DOHH2 (cell line): ENCODE data around the gene CKM.

Experiments
- H3F3A ChIP-seq: fragments of 200-600 bp; sonication (generic), shearing (Covaris generic); 2 replicates; pipeline ENCODE4 v1.6.0; 2016; ENCODE audit warnings: antibody characterized with exemption, mild to moderate bottlenecking; ENCODE audit not compliant: control insufficient read depth, insufficient read depth
- H3K27ac ChIP-seq: fragments of 200-600 bp; sonication (generic); 2 replicates; pipeline ENCODE4 v1.5.1; 2014; ENCODE audit warnings: low read depth, mild to moderate bottlenecking, low read length, moderate library complexity
- H3K27me3 ChIP-seq: fragments of 200-600 bp; sonication (generic); 2 replicates; pipeline ENCODE4 v1.6.1; 2014; ENCODE audit warnings: mild to moderate bottlenecking, low read length, mixed read lengths; ENCODE audit not compliant: control insufficient read depth
- H3K36me3 ChIP-seq: fragments of 200-600 bp; sonication (generic); 2 replicates; pipeline ENCODE4 v1.6.1; 2014; ENCODE audit warnings: mild to moderate bottlenecking, low read length, moderate library complexity, mixed read lengths; ENCODE audit not compliant: control insufficient read depth
- H3K4me1 ChIP-seq: fragments of 200-600 bp; sonication (generic); 2 replicates; pipeline ENCODE4 v1.6.1; 2014; ENCODE audit warnings: mild to moderate bottlenecking, low read length, mixed read lengths; ENCODE audit not compliant: control insufficient read depth
- H3K4me2 ChIP-seq: fragments of 200-600 bp; sonication (generic); 2 replicates; pipeline ENCODE4 v1.6.0; 2014; ENCODE audit warnings: mild to moderate bottlenecking, low read length, moderate library complexity
- H3K4me3 ChIP-seq: fragments of 200-600 bp; sonication (generic); 2 replicates; pipeline ENCODE4 v1.5.1; 2014; ENCODE audit warnings: mild to moderate bottlenecking, low read length, mixed read lengths
- H3K79me2 ChIP-seq: fragments of 200-600 bp; sonication (generic); 2 replicates; pipeline ENCODE4 v1.6.1; 2014; ENCODE audit warnings: mild to moderate bottlenecking, low read length, mixed read lengths; ENCODE audit not compliant: control insufficient read depth
- H3K9me2 ChIP-seq: fragments of 200-600 bp; sonication (generic); replicated peaks from 2 replicates; pipeline ENCODE4 v1.6.1; 2014; ENCODE audit warnings: mild to moderate bottlenecking, low read length, mixed read lengths; ENCODE audit not compliant: control insufficient read depth
- H3K9me3 ChIP-seq: fragments of 200-600 bp; sonication (generic); 2 replicates; pipeline ENCODE4 v1.6.1; 2014; ENCODE audit warnings: antibody characterized with exemption, low read length, mixed read lengths; ENCODE audit not compliant: control insufficient read depth, insufficient read depth
- H4K20me1 ChIP-seq: fragments of 200-600 bp; sonication (generic); 2 replicates; pipeline ENCODE4 v1.6.0; 2014; ENCODE audit warnings: low read depth, mild to moderate bottlenecking, antibody characterized with exemption, low read length, moderate library complexity; ENCODE audit not compliant: control insufficient read depth, insufficient read depth
- CTCF ChIP-seq: fragments of 200-600 bp; sonication (generic); IDR thresholded peaks from one replicate; pipeline ENCODE4 v1.5.1; 2014; ENCODE audit warnings: antibody characterized with exemption, mild to moderate bottlenecking, low read depth, low read length; ENCODE audit not compliant: poor library complexity, severe bottlenecking
- EZH2phosphoT487 ChIP-seq: fragments of 200-600 bp; sonication (generic); IDR thresholded peaks from 2 replicates; pipeline ENCODE4 v1.6.1; 2017; ENCODE audit warnings: borderline replicate concordance, mild to moderate bottlenecking, antibody characterized with exemption, low read length, moderate library complexity, mixed read lengths

The CKM gene

GRCh38 chr19:45322744-45323281 lies at the start of gene CKM:
TSS of gene CKM (minus strand) at chr19:45322875. CDS start at chr19:45319713, 3,162 bp downstream.
- Histone ChIP-seq H3K4me1 (peaks cover 9% of the 10 kb centered on the region), H3K36me3 (no peaks in the 10 kb centered on the region), H3K27ac (no peak within 1 kb of the TSS), H4K20me1 (no peaks in the 10 kb centered on the region), H3K27me3 (peaks cover 17% of the 10 kb centered on the region), H3K9me3 (no peaks in the 10 kb centered on the region), H3F3A (no peaks in the 10 kb centered on the region), H3K4me3 (no peak within 1 kb of the TSS), H3K79me2 (no peaks in the 10 kb centered on the region), H3K4me2 (no peak within 1 kb of the TSS), H3K9me2 (no peaks in the 10 kb centered on the region)
- TF ChIP-seq EZH2phosphoT487: no peak
- TF ChIP-seq CTCF: no peak

GRCh38 chr19:45370410-45371204 lies 47.9 kb upstream of the CKM start, which contains the start of gene ERCC2:
TSS of gene ERCC2 (minus strand) at chr19:45370573. CDS start at chr19:45370540, 33 bp downstream.
- H4K20me1 ChIP-seq: no peaks in the 10 kb centered on the region
- peak within 1 kb of the TSS; percentile 99 for H3K4me2 ChIP-seq
- H3K79me2 ChIP-seq: peaks cover 14% of the 10 kb centered on the region
- peak within 1 kb of the TSS; percentile 89 for H3K4me3 ChIP-seq
- H3K9me2 ChIP-seq: no peaks in the 10 kb centered on the region
- no peaks in the 10 kb centered on the region for H3K27me3 ChIP-seq
- no peaks in the 10 kb centered on the region for H3F3A ChIP-seq
- H3K4me1 ChIP-seq: peaks cover 16% of the 10 kb centered on the region
- no peaks in the 10 kb centered on the region for H3K9me3 ChIP-seq
- no peak for TF ChIP-seq EZH2phosphoT487
- TF ChIP-seq CTCF: no peak
- H3K36me3 ChIP-seq: peaks cover 8% of the 10 kb centered on the region
- H3K27ac ChIP-seq: peak within 1 kb of the TSS; percentile 62

- Histone ChIP-seq H3K36me3 (peaks cover 8% of the 10 kb centered on the region), H3K9me3 (no peaks in the 10 kb centered on the region), H3K27me3 (no peaks in the 10 kb centered on the region), H3K79me2 (peaks cover 14% of the 10 kb centered on the region), H4K20me1 (no peaks in the 10 kb centered on the region), H3K27ac (no peak overlapping the region), H3F3A (no peaks in the 10 kb centered on the region), H3K9me2 (no peaks in the 10 kb centered on the region), H3K4me2 (peak overlapping the region; percentile 99), H3K4me3 (no peak overlapping the region), H3K4me1 (peaks cover 16% of the 10 kb centered on the region)
- no peak for TF ChIP-seq CTCF
- no peak for TF ChIP-seq EZH2phosphoT487
Observed at GRCh38 chr19:45368737-45369340, 46.2 kb upstream of the CKM start.
